ENCODE measurements around the gene RAB3D. TPM values are rescaled to one million over a fixed set of nuclear protein-coding genes. Genes with fewer than 3 reads are reported as not detected.

RAB3D gene
- total RNA-seq, 1 donor from 2014 or later, result 9.9 TPM

GRCh38 chr19:11286312-11286974, 53.0 kb downstream of the RAB3D start:
- Histone ChIP-seq H3K4me3 (ENCODE audit: low read length in 3 of 3) (no peak overlapping the region), H3K9me3 (ENCODE audit: control insufficient read depth in 3 of 3, low read length in 3 of 3) (no peaks in the 10 kb centered on the region), H3K27me3 (ENCODE audit: control insufficient read depth in 3 of 3, insufficient read depth in 3 of 3, low read length in 3 of 3) (peaks cover 0 to 3% (median 0%) of the 10 kb centered on the region in 3 donors), H3K9ac (ENCODE audit: low read depth in 1 of 3, low read length in 3 of 3) (no peak overlapping the region), H3K36me3 (ENCODE audit: control insufficient read depth in 3 of 3, insufficient read depth in 3 of 3, low read length in 3 of 3) (no peaks in the 10 kb centered on the region), H3K27ac (ENCODE audit: low read depth, low read length) (no peak overlapping the region), H3K4me1 (ENCODE audit: control insufficient read depth in 3 of 3, insufficient read depth in 3 of 3, low read length in 3 of 3) (no peaks in the 10 kb centered on the region)

GRCh38 chr19:11284515-11284914, 54.9 kb downstream of the RAB3D start:
- H3K27ac ChIP-seq (ENCODE audit: low read depth, low read length), result no peak overlapping the region
- no peaks in the 10 kb centered on the region for H3K9me3 ChIP-seq (ENCODE audit: control insufficient read depth in 3 of 3, low read length in 3 of 3)
- H3K27me3 ChIP-seq (ENCODE audit: control insufficient read depth in 3 of 3, insufficient read depth in 3 of 3, low read length in 3 of 3), result no peaks in the 10 kb centered on the region
- no peak overlapping the region for H3K4me3 ChIP-seq (ENCODE audit: low read length in 3 of 3)
- no peak overlapping the region for H3K9ac ChIP-seq (ENCODE audit: low read depth in 1 of 3, low read length in 3 of 3)
- H3K4me1 ChIP-seq (ENCODE audit: control insufficient read depth in 3 of 3, insufficient read depth in 3 of 3, low read length in 3 of 3), result peaks cover 0 to 1% (median 0%) of the 10 kb centered on the region in 3 donors
- H3K36me3 ChIP-seq (ENCODE audit: control insufficient read depth in 3 of 3, insufficient read depth in 3 of 3, low read length in 3 of 3), result no peaks in the 10 kb centered on the region

- no peaks in the 10 kb centered on the region for H3K36me3 ChIP-seq (ENCODE audit: control insufficient read depth in 3 of 3, insufficient read depth in 3 of 3, low read length in 3 of 3)
- no peak overlapping the region for H3K27ac ChIP-seq (ENCODE audit: low read depth, low read length)
- H3K4me3 ChIP-seq (ENCODE audit: low read length in 3 of 3), result no peak overlapping the region
- peaks cover 0 to 4% (median 0%) of the 10 kb centered on the region in 3 donors for H3K4me1 ChIP-seq (ENCODE audit: control insufficient read depth in 3 of 3, insufficient read depth in 3 of 3, low read length in 3 of 3)
- no peaks in the 10 kb centered on the region for H3K27me3 ChIP-seq (ENCODE audit: control insufficient read depth in 3 of 3, insufficient read depth in 3 of 3, low read length in 3 of 3)
- H3K9me3 ChIP-seq (ENCODE audit: control insufficient read depth in 3 of 3, low read length in 3 of 3), result no peaks in the 10 kb centered on the region
- no peak overlapping the region for H3K9ac ChIP-seq (ENCODE audit: low read depth in 1 of 3, low read length in 3 of 3)
These were observed 58.0 kb downstream of the RAB3D start for GRCh38 chr19:11281356-11282049.

DNA sequence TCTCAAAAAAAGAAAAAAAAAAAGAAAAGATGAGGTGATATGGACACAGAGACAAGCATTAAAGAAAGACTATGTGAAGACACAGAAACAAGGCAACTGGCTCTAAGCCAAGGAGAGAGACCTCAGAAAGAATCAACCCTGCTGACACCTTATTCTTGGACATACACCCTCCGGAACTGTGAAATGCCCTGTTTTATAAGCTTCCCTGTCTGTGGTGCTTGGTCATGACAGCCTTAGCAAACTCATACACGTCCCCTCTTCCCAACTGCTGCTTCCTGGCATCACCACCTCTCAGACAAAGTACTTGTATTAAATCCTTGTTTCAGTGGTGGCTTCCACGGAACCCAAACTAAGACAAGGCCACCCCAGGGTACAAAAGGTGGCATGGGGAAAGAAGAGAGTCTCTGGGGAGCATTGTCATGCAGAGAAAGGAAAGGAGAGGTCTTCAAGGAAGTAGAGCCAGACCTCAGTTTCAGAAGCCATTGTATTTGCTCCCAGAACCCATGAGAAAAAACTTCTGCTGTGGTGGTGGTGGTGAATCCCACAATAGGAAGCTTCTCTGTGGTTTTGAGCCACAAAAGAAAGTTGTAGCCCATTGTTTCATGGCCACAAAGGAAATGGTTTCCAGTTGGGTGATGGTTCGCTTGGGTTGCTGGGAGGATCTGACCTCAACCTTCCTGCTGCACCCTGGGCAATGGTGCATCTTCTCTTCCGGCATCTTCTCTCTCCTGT, 59.8 kb downstream of the RAB3D start:
- no peak overlapping the region for H3K9ac ChIP-seq (ENCODE audit: low read depth in 1 of 3, low read length in 3 of 3)
- H3K27ac ChIP-seq (ENCODE audit: low read depth, low read length), result no peak overlapping the region
- H3K27me3 ChIP-seq (ENCODE audit: control insufficient read depth in 3 of 3, insufficient read depth in 3 of 3, low read length in 3 of 3), result no peaks in the 10 kb centered on the region
- no peaks in the 10 kb centered on the region for H3K9me3 ChIP-seq (ENCODE audit: control insufficient read depth in 3 of 3, low read length in 3 of 3)
- H3K36me3 ChIP-seq (ENCODE audit: control insufficient read depth in 3 of 3, insufficient read depth in 3 of 3, low read length in 3 of 3), result no peaks in the 10 kb centered on the region
- peaks cover 0 to 4% (median 0%) of the 10 kb centered on the region in 3 donors for H3K4me1 ChIP-seq (ENCODE audit: control insufficient read depth in 3 of 3, insufficient read depth in 3 of 3, low read length in 3 of 3)
- no peak overlapping the region for H3K4me3 ChIP-seq (ENCODE audit: low read length in 3 of 3)

DNA sequence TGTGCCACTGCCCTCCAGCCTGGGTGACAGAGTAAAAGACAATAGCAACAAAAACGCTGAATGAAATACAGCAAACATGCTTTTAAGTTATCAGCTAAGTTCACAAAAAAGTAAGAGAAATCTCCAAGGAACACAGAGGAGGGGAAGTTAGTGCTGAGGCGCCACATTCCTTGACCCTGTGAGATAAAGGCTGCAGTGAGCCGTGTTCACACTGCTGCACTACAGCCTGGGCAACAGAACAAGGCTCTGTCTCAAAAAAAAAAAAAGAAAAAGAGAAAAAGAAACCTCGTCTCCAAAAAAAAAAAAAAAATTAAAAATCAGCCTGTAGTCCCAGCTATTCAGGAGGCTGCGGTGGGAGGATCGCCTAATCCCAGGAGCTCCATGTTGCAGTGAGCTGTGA, 60.8 kb downstream of the RAB3D start:
- H3K4me1 ChIP-seq (ENCODE audit: control insufficient read depth in 3 of 3, insufficient read depth in 3 of 3, low read length in 3 of 3), result peaks cover 0 to 4% (median 0%) of the 10 kb centered on the region in 3 donors
- H3K9me3 ChIP-seq (ENCODE audit: control insufficient read depth in 3 of 3, low read length in 3 of 3), result no peaks in the 10 kb centered on the region
- no peak overlapping the region for H3K9ac ChIP-seq (ENCODE audit: low read depth in 1 of 3, low read length in 3 of 3)
- no peak overlapping the region for H3K4me3 ChIP-seq (ENCODE audit: low read length in 3 of 3)
- no peaks in the 10 kb centered on the region for H3K36me3 ChIP-seq (ENCODE audit: control insufficient read depth in 3 of 3, insufficient read depth in 3 of 3, low read length in 3 of 3)
- no peaks in the 10 kb centered on the region for H3K27me3 ChIP-seq (ENCODE audit: control insufficient read depth in 3 of 3, insufficient read depth in 3 of 3, low read length in 3 of 3)
- no peak overlapping the region for H3K27ac ChIP-seq (ENCODE audit: low read depth, low read length)

- Histone ChIP-seq H3K36me3 (ENCODE audit: control insufficient read depth in 3 of 3, insufficient read depth in 3 of 3, low read length in 3 of 3) (no peaks in the 10 kb centered on the region), H3K4me3 (ENCODE audit: low read length in 3 of 3) (no peak overlapping the region), H3K27ac (ENCODE audit: low read depth, low read length) (no peak overlapping the region)
These were observed 64.8 kb downstream of the RAB3D start for GRCh38 chr19:11274533-11275086.

GRCh38 chr19:11273989-11274388, 65.5 kb downstream of the RAB3D start:
- H3K4me3 ChIP-seq (ENCODE audit: low read length in 3 of 3), result no peak overlapping the region
- H3K4me1 ChIP-seq (ENCODE audit: control insufficient read depth in 3 of 3, insufficient read depth in 3 of 3, low read length in 3 of 3), result peaks cover 0 to 2% (median 0%) of the 10 kb centered on the region in 3 donors
- no peaks in the 10 kb centered on the region for H3K36me3 ChIP-seq (ENCODE audit: control insufficient read depth in 3 of 3, insufficient read depth in 3 of 3, low read length in 3 of 3)
- no peak overlapping the region for H3K27ac ChIP-seq (ENCODE audit: low read depth, low read length)
- no peaks in the 10 kb centered on the region for H3K9me3 ChIP-seq (ENCODE audit: control insufficient read depth in 3 of 3, low read length in 3 of 3)
- no peak overlapping the region for H3K9ac ChIP-seq (ENCODE audit: low read depth in 1 of 3, low read length in 3 of 3)
- no peaks in the 10 kb centered on the region for H3K27me3 ChIP-seq (ENCODE audit: control insufficient read depth in 3 of 3, insufficient read depth in 3 of 3, low read length in 3 of 3)

More at GRCh38 chr19:11274533-11275086, 64.8 kb downstream of the RAB3D start:
- no peaks in the 10 kb centered on the region for H3K27me3 ChIP-seq (ENCODE audit: control insufficient read depth in 3 of 3, insufficient read depth in 3 of 3, low read length in 3 of 3)
- no peaks in the 10 kb centered on the region for H3K9me3 ChIP-seq (ENCODE audit: control insufficient read depth in 3 of 3, low read length in 3 of 3)
- H3K4me1 ChIP-seq (ENCODE audit: control insufficient read depth in 3 of 3, insufficient read depth in 3 of 3, low read length in 3 of 3), result peaks cover 0 to 3% (median 0%) of the 10 kb centered on the region in 3 donors
- no peak overlapping the region for H3K9ac ChIP-seq (ENCODE audit: low read depth in 1 of 3, low read length in 3 of 3)

GRCh38 chr19:11273296-11273695, 66.2 kb downstream of the RAB3D start:
- H3K9me3 ChIP-seq (ENCODE audit: control insufficient read depth in 3 of 3, low read length in 3 of 3), result no peaks in the 10 kb centered on the region
- H3K9ac ChIP-seq (ENCODE audit: low read depth in 1 of 3, low read length in 3 of 3), result no peak overlapping the region
- no peaks in the 10 kb centered on the region for H3K27me3 ChIP-seq (ENCODE audit: control insufficient read depth in 3 of 3, insufficient read depth in 3 of 3, low read length in 3 of 3)
- peaks cover 0 to 7% (median 3%) of the 10 kb centered on the region in 3 donors for H3K4me1 ChIP-seq (ENCODE audit: control insufficient read depth in 3 of 3, insufficient read depth in 3 of 3, low read length in 3 of 3)
- H3K4me3 ChIP-seq (ENCODE audit: low read length in 3 of 3), result no peak overlapping the region
- no peak overlapping the region for H3K27ac ChIP-seq (ENCODE audit: low read depth, low read length)
- H3K36me3 ChIP-seq (ENCODE audit: control insufficient read depth in 3 of 3, insufficient read depth in 3 of 3, low read length in 3 of 3), result no peaks in the 10 kb centered on the region

All from skeletal muscle tissue (tissue), 4 donors.